ENCODE measurements around the gene NF1. TPM values are rescaled to one million over a fixed set of nuclear protein-coding genes. Genes with fewer than 3 reads are reported as not detected.
"Not testable (repeated sequence)": the region's sequence is repeated elsewhere in the genome, so short reads cannot be mapped to it uniquely, and the experiment has no call there.

Gene NF1
- total RNA-seq, 1 donor from 2014 or later = 30.0 TPM

- H3K27ac Mint-ChIP-seq; H3K27me3 Mint-ChIP-seq (ENCODE audit: insufficient read depth); DNase-seq (ENCODE audit: low spot score); intact Hi-C loops (cut with micrococcal nuclease); H3K4me1 Mint-ChIP-seq (ENCODE audit: low read depth); H3K9me3 Mint-ChIP-seq; H3K36me3 Mint-ChIP-seq (ENCODE audit: low read depth); H3K4me3 Mint-ChIP-seq: not testable (repeated sequence)
Measured at GRCh38 chr17:31176143-31176542, 81.4 kb downstream of the NF1 start.

GRCh38 chr17:31178951-31179350, 84.2 kb downstream of the NF1 start:
- H3K36me3 Mint-ChIP-seq (ENCODE audit: low read depth); intact Hi-C loops (cut with micrococcal nuclease); H3K27ac Mint-ChIP-seq; DNase-seq (ENCODE audit: low spot score); H3K4me3 Mint-ChIP-seq; H3K27me3 Mint-ChIP-seq (ENCODE audit: insufficient read depth); H3K4me1 Mint-ChIP-seq (ENCODE audit: low read depth); H3K9me3 Mint-ChIP-seq: not testable (repeated sequence)

- no peaks in the 10 kb centered on the region for H3K9me3 Mint-ChIP-seq
- H3K27me3 Mint-ChIP-seq (ENCODE audit: insufficient read depth) = no peaks in the 10 kb centered on the region
- no peak overlapping the region for H3K4me3 Mint-ChIP-seq
- no peaks in the 10 kb centered on the region for H3K4me1 Mint-ChIP-seq (ENCODE audit: low read depth)
- no peaks in the 10 kb centered on the region for H3K36me3 Mint-ChIP-seq (ENCODE audit: low read depth)
- H3K27ac Mint-ChIP-seq = no peak overlapping the region
- intact Hi-C loops (cut with micrococcal nuclease) = no loop called here
- DNase-seq (ENCODE audit: low spot score) = no peak
Measured at GRCh38 chr17:31195305-31195704, 100.5 kb downstream of the NF1 start.

DNA sequence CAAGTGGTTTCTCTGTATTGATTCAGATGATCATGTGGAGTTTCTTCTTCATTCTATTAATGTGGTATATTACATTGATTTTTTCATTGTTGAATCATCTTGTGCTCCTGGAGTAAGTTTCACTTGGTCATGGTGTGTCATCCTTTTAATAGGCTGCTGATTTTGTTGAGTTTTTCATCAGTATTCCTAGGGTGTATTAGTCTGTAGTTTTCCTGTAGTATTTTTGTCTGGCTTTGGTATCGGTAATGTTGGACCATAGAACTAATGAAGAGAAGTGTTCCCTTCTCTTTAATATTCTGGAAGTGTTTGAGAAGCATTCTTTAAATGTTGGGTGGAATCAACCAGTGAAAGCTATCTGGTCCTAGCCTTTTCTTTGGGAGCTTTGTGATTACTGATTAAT, 103.2 kb downstream of the NF1 start:
- H3K4me3 Mint-ChIP-seq = no peak overlapping the region
- H3K4me1 Mint-ChIP-seq (ENCODE audit: low read depth) = no peaks in the 10 kb centered on the region
- H3K9me3 Mint-ChIP-seq = no peaks in the 10 kb centered on the region
- no peaks in the 10 kb centered on the region for H3K27me3 Mint-ChIP-seq (ENCODE audit: insufficient read depth)
- no peaks in the 10 kb centered on the region for H3K36me3 Mint-ChIP-seq (ENCODE audit: low read depth)
- intact Hi-C loops (cut with micrococcal nuclease) = no loop called here
- DNase-seq (ENCODE audit: low spot score) = no peak
- no peak overlapping the region for H3K27ac Mint-ChIP-seq

- H3K27ac Mint-ChIP-seq; H3K27me3 Mint-ChIP-seq (ENCODE audit: insufficient read depth); H3K4me3 Mint-ChIP-seq; H3K4me1 Mint-ChIP-seq (ENCODE audit: low read depth); DNase-seq (ENCODE audit: low spot score); H3K9me3 Mint-ChIP-seq; intact Hi-C loops (cut with micrococcal nuclease); H3K36me3 Mint-ChIP-seq (ENCODE audit: low read depth): not testable (repeated sequence)
Measured at GRCh38 chr17:31198666-31199065, 103.9 kb downstream of the NF1 start.

DNA sequence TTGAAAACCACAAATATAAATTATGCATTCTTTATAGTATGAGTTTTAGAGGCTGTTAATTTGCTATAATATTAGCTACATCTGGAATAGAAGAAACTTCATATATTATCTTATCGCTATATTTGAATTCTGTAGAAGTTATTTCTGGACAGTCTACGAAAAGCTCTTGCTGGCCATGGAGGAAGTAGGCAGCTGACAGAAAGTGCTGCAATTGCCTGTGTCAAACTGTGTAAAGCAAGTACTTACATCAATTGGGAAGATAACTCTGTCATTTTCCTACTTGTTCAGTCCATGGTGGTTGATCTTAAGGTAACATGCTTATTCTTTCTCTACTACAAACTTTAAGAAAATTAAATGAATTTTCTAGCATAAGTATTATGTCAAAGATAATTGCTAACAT, 105.5 kb downstream of the NF1 start:
- intact Hi-C loops (cut with micrococcal nuclease) = loop anchor here (5.0 kb wide), 1 partner anchor 103 kb away; no protein-coding TSS in a partner anchor
- no peak overlapping the region for H3K27ac Mint-ChIP-seq
- H3K4me1 Mint-ChIP-seq (ENCODE audit: low read depth) = no peaks in the 10 kb centered on the region
- H3K9me3 Mint-ChIP-seq = no peaks in the 10 kb centered on the region
- no peak overlapping the region for H3K4me3 Mint-ChIP-seq
- H3K36me3 Mint-ChIP-seq (ENCODE audit: low read depth) = no peaks in the 10 kb centered on the region
- no peak for DNase-seq (ENCODE audit: low spot score)
- H3K27me3 Mint-ChIP-seq (ENCODE audit: insufficient read depth) = no peaks in the 10 kb centered on the region

DNA sequence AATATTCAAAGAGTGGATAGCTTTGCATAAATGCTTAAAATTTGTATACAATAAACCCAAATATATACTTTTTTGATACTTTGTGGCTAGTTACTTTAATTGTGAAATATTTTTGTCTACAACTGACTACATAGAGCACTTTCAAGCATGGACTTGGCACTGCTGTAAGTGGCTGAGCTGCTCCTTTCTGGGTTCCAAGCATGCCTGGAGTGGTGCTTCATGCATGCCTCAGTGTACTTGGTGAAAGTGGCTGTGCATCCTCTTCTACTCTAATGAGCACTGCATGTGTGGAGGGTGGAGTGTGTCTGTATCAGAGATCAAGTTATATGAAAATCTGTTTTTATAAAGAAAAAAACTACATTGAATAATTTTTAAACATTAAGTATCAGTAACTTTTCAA, 108.2 kb downstream of the NF1 start:
- intact Hi-C loops (cut with micrococcal nuclease) = loop anchor here (5.0 kb wide), 1 partner anchor 106 kb away; no protein-coding TSS in a partner anchor

DNA sequence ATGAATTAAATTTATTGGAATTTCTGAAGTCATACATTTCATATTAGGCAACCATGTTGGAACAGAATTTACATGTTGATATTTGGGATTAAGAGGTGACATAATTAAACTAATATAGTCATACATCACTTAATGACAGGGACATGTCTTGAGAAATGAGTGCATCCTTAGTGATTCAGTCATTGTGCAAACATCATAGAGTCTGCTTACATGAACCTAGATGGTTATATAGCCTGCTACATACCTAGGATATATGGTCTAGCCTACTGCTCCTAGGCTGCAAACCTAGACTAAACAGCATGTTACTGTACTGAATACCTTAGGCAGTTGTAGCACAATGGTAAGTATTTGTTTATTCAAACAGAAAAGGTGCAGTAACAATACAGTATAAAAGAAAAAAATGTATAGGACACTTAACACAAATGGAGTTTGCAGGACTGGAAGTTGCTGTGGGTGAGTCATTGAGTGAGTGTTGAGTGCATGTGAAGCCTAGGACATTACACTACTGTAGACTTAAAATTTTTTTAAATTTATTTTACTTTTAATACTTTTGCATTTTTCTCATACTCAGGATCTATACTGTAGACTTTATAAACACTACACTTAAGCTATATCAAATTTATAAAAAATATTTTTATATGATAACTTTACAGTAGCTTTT, 116.7 kb downstream of the NF1 start:
- Mint-ChIP-seq H3K27ac (no peak overlapping the region), H3K36me3 (ENCODE audit: low read depth) (peaks cover 1% of the 10 kb centered on the region), H3K4me3 (no peak overlapping the region), H3K9me3 (no peaks in the 10 kb centered on the region), H3K4me1 (ENCODE audit: low read depth) (no peaks in the 10 kb centered on the region), H3K27me3 (ENCODE audit: insufficient read depth) (no peaks in the 10 kb centered on the region)
- no peak for DNase-seq (ENCODE audit: low spot score)
- intact Hi-C loops (cut with micrococcal nuclease) = no loop called here

More for the DNA sequence above, 108.2 kb downstream of the NF1 start:
- Mint-ChIP-seq H3K4me1 (ENCODE audit: low read depth) (no peaks in the 10 kb centered on the region), H3K36me3 (ENCODE audit: low read depth) (peaks cover 1% of the 10 kb centered on the region), H3K27ac (no peak overlapping the region), H3K27me3 (ENCODE audit: insufficient read depth) (no peaks in the 10 kb centered on the region), H3K9me3 (no peaks in the 10 kb centered on the region), H3K4me3 (no peak overlapping the region)
- DNase-seq (ENCODE audit: low spot score) = no peak

GRCh38 chr17:31216031-31216751, 121.4 kb downstream of the NF1 start:
- intact Hi-C loops (cut with micrococcal nuclease) = loop anchor here (1.0 to 2.0 kb wide), 2 partner anchors 157 to 204 kb away; no protein-coding TSS in a partner anchor
- no peaks in the 10 kb centered on the region for H3K27me3 Mint-ChIP-seq (ENCODE audit: insufficient read depth)
- H3K4me1 Mint-ChIP-seq (ENCODE audit: low read depth) = no peaks in the 10 kb centered on the region
- H3K27ac Mint-ChIP-seq = no peak overlapping the region
- H3K9me3 Mint-ChIP-seq = no peaks in the 10 kb centered on the region
- DNase-seq (ENCODE audit: low spot score) = no peak
- no peak overlapping the region for H3K4me3 Mint-ChIP-seq
- H3K36me3 Mint-ChIP-seq (ENCODE audit: low read depth) = peaks cover 2% of the 10 kb centered on the region

DNA sequence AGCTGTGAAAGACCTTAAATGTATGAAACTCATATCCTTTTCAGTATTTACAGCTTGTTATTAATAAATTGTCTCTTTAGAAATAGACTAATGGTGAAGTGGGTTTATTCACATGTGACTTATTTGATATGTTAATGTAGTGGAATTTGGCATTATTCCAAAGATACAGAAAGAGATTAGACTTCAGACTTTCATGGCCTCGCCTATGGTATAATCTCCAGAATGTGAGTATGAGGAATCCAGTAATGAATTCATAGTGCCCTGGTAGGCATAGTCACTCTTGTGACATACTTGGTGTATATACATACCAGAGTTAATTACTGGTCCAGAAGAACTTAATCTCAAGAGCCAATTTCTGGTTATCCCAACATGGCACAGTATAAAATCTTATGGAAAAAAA, 129.6 kb downstream of the NF1 start:
- H3K27me3 Mint-ChIP-seq (ENCODE audit: insufficient read depth) = no peaks in the 10 kb centered on the region
- peaks cover 6% of the 10 kb centered on the region for H3K36me3 Mint-ChIP-seq (ENCODE audit: low read depth)
- H3K4me3 Mint-ChIP-seq = no peak overlapping the region
- no peak overlapping the region for H3K27ac Mint-ChIP-seq
- no peaks in the 10 kb centered on the region for H3K9me3 Mint-ChIP-seq
- DNase-seq (ENCODE audit: low spot score) = no peak
- intact Hi-C loops (cut with micrococcal nuclease) = no loop called here
- peaks cover 8% of the 10 kb centered on the region for H3K4me1 Mint-ChIP-seq (ENCODE audit: low read depth)

DNA sequence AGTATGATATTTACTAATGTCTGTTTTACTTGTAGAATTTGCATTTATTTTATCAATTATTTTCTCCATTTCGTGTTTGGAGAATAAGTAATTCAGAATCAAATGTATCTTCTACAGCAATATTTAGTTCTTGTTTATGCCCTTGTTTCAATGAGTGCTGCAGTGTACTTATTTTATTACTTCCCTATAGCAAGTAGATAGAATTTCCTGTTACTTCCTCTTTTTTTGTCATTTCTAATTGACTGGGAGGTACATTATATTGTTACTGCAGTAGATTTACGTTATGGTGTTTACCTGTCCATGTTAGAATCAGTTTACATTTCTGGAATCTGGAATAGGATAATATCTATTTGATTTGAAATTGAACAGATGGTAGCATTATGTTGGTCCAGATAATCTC, 131.1 kb downstream of the NF1 start:
- Mint-ChIP-seq H3K27ac (no peak overlapping the region), H3K4me1 (ENCODE audit: low read depth) (peaks cover 8% of the 10 kb centered on the region), H3K4me3 (no peak overlapping the region), H3K9me3 (no peaks in the 10 kb centered on the region), H3K36me3 (ENCODE audit: low read depth) (peaks cover 8% of the 10 kb centered on the region), H3K27me3 (ENCODE audit: insufficient read depth) (no peaks in the 10 kb centered on the region)
- intact Hi-C loops (cut with micrococcal nuclease) = no loop called here
- no peak for DNase-seq (ENCODE audit: low spot score)

GRCh38 chr17:31226373-31226772, 131.6 kb downstream of the NF1 start:
- Mint-ChIP-seq H3K36me3 (ENCODE audit: low read depth) (peaks cover 8% of the 10 kb centered on the region), H3K4me3 (no peak overlapping the region), H3K27ac (no peak overlapping the region), H3K9me3 (no peaks in the 10 kb centered on the region), H3K4me1 (ENCODE audit: low read depth) (peaks cover 8% of the 10 kb centered on the region), H3K27me3 (ENCODE audit: insufficient read depth) (no peaks in the 10 kb centered on the region)
- no peak for DNase-seq (ENCODE audit: low spot score)
- intact Hi-C loops (cut with micrococcal nuclease) = no loop called here

- no peak overlapping the region for H3K27ac Mint-ChIP-seq
- H3K27me3 Mint-ChIP-seq (ENCODE audit: insufficient read depth) = no peaks in the 10 kb centered on the region
- H3K4me3 Mint-ChIP-seq = no peak overlapping the region
- no peak for DNase-seq (ENCODE audit: low spot score)
- H3K4me1 Mint-ChIP-seq (ENCODE audit: low read depth) = peaks cover 8% of the 10 kb centered on the region
- intact Hi-C loops (cut with micrococcal nuclease) = no loop called here
- H3K36me3 Mint-ChIP-seq (ENCODE audit: low read depth) = peaks cover 11% of the 10 kb centered on the region
- no peaks in the 10 kb centered on the region for H3K9me3 Mint-ChIP-seq
Measured at GRCh38 chr17:31226950-31227349, 132.2 kb downstream of the NF1 start.
